ENCODE measurements around the gene DUS1L.

DUS1L gene

DNA sequence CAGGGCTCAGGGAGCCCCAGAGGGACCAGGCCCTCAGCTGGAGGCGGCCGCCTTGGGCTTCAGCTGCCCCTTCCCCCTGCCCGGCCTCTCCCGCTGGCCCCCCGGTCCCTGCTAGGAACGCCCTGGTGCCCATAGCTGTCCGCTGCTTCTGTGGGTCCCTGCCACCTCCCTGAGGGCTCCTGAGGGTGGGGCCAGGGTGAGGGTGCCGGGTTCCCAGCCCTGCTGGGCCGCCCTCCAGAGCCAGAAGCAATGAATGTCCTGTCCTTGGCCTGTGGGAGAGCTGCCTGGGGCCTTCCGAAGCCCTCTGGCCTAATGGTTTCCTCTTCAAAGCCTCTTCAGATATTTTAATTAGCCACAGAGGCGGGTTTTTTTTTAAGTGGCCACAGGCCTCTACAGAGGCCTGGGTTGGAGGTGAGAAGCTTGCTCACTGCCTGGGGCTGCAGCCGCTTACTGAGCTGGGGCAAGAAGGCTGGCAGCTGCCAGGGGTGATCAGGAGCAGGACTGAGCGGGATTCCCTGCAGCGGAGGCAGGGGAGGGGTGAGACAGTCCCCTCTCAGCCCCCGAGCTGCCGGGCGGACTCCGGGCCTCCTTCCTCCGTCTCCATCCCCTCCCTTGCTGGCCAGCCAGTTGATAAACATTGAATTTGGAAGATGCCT is 52.8 kb downstream of the DUS1L start:
- no peak for DNase-seq (ENCODE audit: low read depth, low spot score)

DNA sequence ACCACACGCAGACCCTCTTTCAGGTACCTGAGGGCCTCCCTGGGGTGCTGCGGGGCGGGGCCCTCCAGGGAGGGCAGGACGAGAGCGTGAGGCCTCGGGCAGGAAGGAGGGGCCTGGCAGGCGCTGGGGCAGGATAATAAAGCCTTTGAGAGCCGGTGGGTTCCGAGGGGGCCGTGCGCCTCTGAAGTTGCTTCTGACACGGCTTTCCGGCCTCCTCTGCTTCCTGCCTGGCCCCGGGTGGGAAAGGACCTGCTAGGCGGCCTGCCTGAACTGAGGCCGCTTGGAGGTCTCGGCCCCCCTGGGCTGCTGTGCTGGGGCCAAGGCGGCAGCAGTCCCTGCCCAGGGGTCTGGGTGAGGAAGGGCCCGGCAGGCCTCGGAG is 53.4 kb downstream of the DUS1L start:
- DNase-seq (ENCODE audit: low read depth, low spot score): no peak

DNA sequence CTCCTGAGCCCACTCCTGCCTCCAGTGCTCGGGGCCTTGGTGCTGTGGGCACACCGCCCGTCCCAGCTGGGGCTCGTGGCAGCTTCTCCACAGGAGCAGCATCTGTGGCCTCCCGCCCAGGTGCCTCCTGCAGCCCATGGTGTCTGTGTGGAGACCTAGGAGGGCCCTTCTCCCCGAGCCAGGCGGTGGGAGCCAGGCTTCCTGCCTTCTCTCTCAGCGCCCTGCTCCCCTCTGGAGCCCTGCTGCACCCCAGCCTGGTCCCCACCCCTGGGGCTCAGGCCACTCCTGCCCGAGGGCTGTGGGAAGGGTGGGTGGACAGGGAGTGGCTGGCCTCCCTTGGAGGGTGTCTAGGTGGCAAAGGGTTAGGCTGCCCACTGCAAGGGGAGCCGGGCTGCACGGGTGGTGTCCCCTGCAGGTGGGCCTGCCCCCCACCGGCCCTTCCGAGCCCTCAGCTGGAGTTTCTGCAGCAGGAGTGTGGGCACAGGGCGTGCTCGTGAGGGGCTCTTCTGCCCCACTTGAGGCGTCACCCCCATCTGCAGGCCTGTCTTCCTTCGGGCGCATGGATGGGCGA is 53.9 kb downstream of the DUS1L start:
- DNase-seq (ENCODE audit: low read depth, low spot score): no peak

DNA sequence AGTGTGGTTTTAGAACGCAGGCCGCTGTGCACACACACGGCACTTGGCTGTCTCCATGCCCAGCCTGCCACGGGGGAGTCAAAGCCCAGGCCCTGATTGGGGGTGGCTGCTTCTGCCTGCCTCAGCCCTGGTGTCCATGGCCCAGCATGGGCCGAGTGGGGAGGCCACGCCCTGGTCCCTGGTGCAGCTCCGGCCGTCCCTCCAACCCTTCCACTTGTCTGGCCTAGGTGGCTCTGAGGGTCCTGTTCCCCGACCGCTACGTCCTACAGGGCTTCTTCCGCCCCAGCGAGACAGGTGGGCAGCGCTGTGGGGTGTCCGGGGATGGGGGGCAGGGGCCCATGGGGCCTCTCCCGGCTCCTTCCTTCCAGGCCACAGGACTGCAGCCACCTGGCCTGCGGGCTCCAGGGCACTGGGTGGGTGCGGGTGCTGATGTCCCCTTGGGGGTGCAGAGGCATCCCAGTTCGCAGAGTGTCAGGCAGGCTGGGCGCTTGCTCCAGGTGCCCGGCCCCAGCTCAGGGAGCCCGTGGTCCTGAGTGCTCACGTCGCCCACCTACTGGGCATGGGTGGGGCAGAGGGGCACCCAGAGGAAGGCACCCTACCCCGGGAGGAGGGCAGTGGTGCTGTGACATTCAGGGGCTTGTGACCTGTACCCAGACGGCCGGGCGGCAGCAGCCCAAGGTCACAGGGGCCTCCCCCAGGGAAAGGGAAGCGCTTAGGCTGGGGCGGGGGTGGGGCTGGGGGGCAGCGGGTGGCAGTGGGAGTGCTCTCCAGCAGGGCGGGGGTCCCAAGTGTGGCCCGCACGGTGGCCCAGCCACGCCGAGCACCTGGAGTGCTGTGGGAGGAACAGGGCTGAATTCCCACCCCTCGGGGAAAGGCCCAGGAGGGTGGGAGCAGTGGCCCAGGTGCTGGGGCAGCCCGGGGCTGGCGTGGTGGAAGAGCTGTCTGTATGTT is 54.8 kb downstream of the DUS1L start:
- DNase-seq (ENCODE audit: low read depth, low spot score): no peak

DNA sequence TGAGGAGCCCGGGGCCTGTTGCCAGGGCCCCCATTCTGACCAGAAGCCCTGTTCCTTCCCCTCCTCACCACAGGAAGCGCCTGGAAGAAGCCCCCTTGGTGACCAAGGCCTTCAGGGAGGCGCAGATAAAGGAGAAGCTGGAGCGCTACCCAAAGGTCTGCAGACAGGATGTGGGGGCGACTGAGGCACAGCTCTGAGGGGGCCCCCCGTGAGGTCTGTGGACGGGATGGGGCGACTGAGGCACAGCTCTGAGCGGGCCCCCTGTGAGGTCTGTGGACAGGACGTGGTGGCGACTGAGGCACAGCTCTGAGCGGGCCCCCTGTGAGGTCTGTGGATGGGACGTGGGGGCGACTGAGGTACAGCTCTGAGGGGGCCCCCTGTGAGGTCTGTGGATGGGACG is 56.2 kb downstream of the DUS1L start:
- no peak for DNase-seq (ENCODE audit: low read depth, low spot score)

DNA sequence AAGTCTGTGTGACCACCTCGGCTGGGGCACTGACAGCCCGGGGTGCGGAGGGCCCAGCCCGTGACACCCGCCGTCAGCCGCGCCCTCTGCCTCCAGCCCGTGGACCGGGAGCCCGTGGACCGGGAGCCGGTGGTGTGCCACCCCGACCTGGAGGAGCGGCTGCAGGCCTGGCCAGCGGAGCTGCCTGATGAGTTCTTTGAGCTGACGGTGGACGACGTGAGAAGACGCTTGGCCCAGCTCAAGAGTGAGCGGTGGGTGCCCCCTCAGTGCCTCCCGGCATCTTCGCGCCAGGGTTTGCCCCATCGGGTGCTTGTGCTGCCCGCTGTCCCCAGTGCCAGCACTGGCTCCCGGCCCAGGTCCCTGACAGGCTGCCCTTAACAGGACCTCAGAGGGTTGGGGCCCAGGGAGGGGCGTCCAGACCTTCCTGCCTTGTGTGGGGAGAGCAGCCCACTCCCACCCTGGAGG is 56.6 kb downstream of the DUS1L start:
- DNase-seq (ENCODE audit: low read depth, low spot score): no peak

DNA sequence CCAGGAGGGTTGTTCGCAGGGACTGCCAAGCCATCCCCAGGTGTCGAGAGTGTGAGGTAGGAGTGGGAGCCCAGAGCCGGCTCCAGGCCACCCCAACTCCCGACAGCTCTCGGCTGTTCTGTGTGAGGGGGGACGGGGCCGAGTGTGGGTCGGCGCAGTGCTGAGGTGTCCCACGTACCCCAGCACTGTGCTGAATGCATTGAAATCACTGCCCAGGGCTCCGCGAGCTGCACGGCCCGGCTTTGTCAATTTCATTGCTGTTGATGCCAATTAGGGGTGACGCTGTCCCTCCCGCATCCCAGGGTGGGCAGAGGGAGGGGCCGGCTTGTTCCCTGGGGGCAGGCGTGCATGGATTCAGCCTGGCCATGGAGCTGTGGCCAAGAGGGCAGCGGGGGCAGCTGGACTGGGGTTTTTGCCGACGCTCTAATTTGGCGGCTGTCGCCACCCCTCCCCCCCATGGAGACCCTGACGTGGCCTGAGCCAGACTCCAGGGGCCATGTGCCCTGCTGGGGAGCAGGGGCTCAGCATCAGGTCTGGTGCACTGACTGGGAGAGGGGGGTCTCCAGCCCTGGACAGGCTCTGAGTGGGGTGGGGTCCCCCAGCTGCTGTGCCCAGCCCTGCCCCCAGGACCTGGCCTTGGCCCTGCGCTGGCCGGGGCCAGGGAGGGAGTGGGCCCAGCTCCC is 57.2 kb downstream of the DUS1L start:
- DNase-seq (ENCODE audit: low read depth, low spot score): no peak
